Hepatocyte (in vitro differentiated cells): ENCODE data around the gene RBMS1. TPM values are rescaled to one million over a fixed set of nuclear protein-coding genes. Genes with fewer than 3 reads are reported as not detected.

ENCODE experiments used
- DNase-seq: peaks from one replicate; pipeline ENCODE4 v3.0.0-alpha.2; 2016; ENCODE audit warnings: low spot score
- H2AFZ ChIP-seq: fragments of 200-600 bp; sonication (generic); 2 replicates; pipeline ENCODE4 v1.6.0; 2016; ENCODE audit warnings: antibody characterized with exemption, mild to moderate bottlenecking
- H3K27ac ChIP-seq: fragments of 200-600 bp; sonication (generic); 2 replicates; pipeline ENCODE4 v1.5.1; 2016; ENCODE audit warnings: mild to moderate bottlenecking
- H3K27me3 ChIP-seq: fragments of 200-600 bp; sonication (generic); 2 replicates; pipeline ENCODE4 v1.6.1; 2016
- H3K36me3 ChIP-seq: fragments of 200-600 bp; sonication (generic); replicated peaks from 2 replicates; pipeline ENCODE4 v1.5.1; 2016; ENCODE audit warnings: low read depth; ENCODE audit not compliant: insufficient read depth
- H3K4me1 ChIP-seq: fragments of 200-600 bp; sonication (generic); 2 replicates; pipeline ENCODE4 v1.5.1; 2016; ENCODE audit warnings: mild to moderate bottlenecking, moderate library complexity; ENCODE audit not compliant: insufficient read depth
- H3K4me2 ChIP-seq: fragments of 200-600 bp; sonication (generic); 2 replicates; pipeline ENCODE4 v1.6.0; 2016
- H3K4me3 ChIP-seq: fragments of 200-600 bp; sonication (generic); 2 replicates; pipeline ENCODE4 v1.5.1; 2016; ENCODE audit warnings: mild to moderate bottlenecking
- H3K79me2 ChIP-seq: fragments of 200-600 bp; sonication (generic); 2 replicates; pipeline ENCODE4 v1.6.0; 2017; ENCODE audit warnings: mild to moderate bottlenecking
- H3K9me2 ChIP-seq: fragments of 200-600 bp; sonication (generic); replicated peaks from 2 replicates; pipeline ENCODE4 v1.6.0; 2017; ENCODE audit warnings: mild to moderate bottlenecking; ENCODE audit not compliant: insufficient read depth
- H3K9me3 ChIP-seq: fragments of 200-600 bp; sonication (generic); 2 replicates; pipeline ENCODE4 v1.5.1; 2016; ENCODE audit warnings: low read depth, mild to moderate bottlenecking
- H4K20me1 ChIP-seq: fragments of 200-600 bp; sonication (generic); 2 replicates; pipeline ENCODE4 v1.6.0; 2016; ENCODE audit warnings: mild to moderate bottlenecking; ENCODE audit not compliant: insufficient read depth, poor library complexity, severe bottlenecking
- EZH2 ChIP-seq: fragments of 200-600 bp; sonication (generic); IDR thresholded peaks from 2 replicates; pipeline ENCODE4 v1.6.1; 2016; ENCODE audit warnings: antibody characterized with exemption, mild to moderate bottlenecking, borderline replicate concordance
- EZH2phosphoT487 ChIP-seq: fragments of 200-600 bp; sonication (generic); IDR thresholded peaks from one replicate; pipeline ENCODE4 v1.6.1; 2018; ENCODE audit warnings: antibody characterized with exemption, mild to moderate bottlenecking, low read depth, moderate library complexity; ENCODE audit not compliant: unreplicated experiment, severe bottlenecking
- WGBS: methylation state at CpG from one replicate; pipeline ENCODE4 v1.1.6; 2016; ENCODE audit warnings: low lambda C conversion rate; ENCODE audit errors: missing lambda C conversion rate; 5-methylcytosine and 5-hydroxymethylcytosine counted together
- polyA plus RNA-seq: library from polyadenylated mRNA; unstranded; fragments of >200 nt; fragmentation: Nextera tagmentation; extraction: Ambion mirVana; gene quantifications from 2 replicates; pipeline ENCODE4 v1.2.1, GENCODE V29; 2016
- total RNA-seq: library from RNA; depleted of rRNA; stranded (reverse); fragments of >200 nt; gene quantifications from 2 replicates; pipeline ENCODE4 v1.2.3, GENCODE V29; 2014
- TF ChIP-seq, protein P1 (sequence below): fragments of 200-600 bp; sonication (generic); IDR thresholded peaks from 2 replicates; pipeline ENCODE4 v1.5.1; 2016; ENCODE audit warnings: antibody characterized with exemption, mild to moderate bottlenecking; ENCODE audit not compliant: poor library complexity

Gene RBMS1
- total and polyA plus RNA-seq, 2 experiments from 2014 or later = 87.9 to 103 TPM

DNA sequence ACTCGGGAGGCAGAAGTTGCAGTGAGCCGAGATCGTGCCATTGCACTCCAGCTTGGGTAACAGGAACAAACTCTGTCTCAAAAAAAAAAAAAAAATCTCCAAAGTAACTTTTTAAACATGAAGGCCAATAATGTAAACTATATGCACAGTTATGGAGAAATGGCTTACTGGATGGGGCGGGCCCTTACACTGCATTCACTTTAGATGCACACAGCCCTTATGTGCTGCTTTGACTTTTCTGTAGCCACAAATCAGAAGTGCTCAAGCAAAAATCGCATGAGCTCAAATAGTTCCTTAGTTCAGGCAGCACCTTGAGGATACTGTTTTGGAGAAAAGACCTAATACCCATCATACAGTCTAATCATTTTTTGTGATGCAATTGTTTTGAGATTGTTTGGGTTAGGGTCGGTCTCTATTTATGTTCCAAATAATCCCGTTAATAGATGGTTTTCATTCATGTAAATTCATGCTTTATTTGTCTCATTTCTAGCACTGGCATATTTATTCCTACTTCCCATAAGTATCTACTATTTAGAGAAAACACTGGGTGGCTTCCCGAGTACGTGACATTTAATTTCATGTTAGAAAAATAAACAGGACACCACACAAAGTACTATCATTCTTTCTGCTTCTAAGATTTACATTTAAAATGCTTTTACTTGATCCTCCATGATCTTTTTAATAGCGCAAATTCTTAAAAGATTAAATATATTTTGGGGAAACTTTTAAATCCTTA lies 34.7 kb downstream of the RBMS1 start:
- H3K27me3 ChIP-seq = no peaks in the 10 kb centered on the region
- peak overlapping the region; percentile 50 for H3K4me2 ChIP-seq
- H3K79me2 ChIP-seq = peaks cover 94% of the 10 kb centered on the region
- no peaks in the 10 kb centered on the region for H3K36me3 ChIP-seq
- 71% methylated on average over 10 of the region's 10 CpGs for WGBS
- no peak overlapping the region for H3K4me3 ChIP-seq
- peaks cover 6% of the 10 kb centered on the region for H4K20me1 ChIP-seq
- H3K4me1 ChIP-seq = peaks cover 15% of the 10 kb centered on the region
- peak overlapping the region; percentile 7 for H3K27ac ChIP-seq
- H3K9me3 ChIP-seq = no peaks in the 10 kb centered on the region
- DNase-seq = no peak
- TF ChIP-seq, protein P1, sequence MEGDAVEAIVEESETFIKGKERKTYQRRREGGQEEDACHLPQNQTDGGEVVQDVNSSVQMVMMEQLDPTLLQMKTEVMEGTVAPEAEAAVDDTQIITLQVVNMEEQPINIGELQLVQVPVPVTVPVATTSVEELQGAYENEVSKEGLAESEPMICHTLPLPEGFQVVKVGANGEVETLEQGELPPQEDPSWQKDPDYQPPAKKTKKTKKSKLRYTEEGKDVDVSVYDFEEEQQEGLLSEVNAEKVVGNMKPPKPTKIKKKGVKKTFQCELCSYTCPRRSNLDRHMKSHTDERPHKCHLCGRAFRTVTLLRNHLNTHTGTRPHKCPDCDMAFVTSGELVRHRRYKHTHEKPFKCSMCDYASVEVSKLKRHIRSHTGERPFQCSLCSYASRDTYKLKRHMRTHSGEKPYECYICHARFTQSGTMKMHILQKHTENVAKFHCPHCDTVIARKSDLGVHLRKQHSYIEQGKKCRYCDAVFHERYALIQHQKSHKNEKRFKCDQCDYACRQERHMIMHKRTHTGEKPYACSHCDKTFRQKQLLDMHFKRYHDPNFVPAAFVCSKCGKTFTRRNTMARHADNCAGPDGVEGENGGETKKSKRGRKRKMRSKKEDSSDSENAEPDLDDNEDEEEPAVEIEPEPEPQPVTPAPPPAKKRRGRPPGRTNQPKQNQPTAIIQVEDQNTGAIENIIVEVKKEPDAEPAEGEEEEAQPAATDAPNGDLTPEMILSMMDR = no peak
- no peak for TF ChIP-seq EZH2phosphoT487
- TF ChIP-seq EZH2 = no peak
- H3K9me2 ChIP-seq = no peaks in the 10 kb centered on the region
- H2AFZ ChIP-seq = no peak overlapping the region

DNA sequence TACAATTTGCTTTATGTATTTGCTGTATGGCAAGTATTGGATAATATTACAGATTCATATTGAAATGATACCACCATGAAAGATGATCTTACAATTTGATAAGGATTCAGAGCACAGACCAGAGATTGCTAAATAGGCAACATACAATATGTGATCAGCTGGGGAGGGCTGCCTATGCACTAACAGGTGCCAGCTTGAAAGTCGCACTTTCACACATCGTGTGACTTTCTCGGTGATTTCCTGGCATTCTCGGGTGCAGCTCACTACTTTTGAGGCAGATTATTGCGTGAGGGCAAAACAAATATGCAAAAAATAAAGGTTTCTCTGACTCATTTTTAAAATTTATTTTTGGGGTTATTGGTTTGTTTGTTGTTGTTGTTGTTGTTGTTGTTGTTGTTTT lies 36.0 kb downstream of the RBMS1 start:
- H3K4me2 ChIP-seq = no peak overlapping the region
- no peak for TF ChIP-seq EZH2phosphoT487
- TF ChIP-seq, protein P1 = no peak
- no peak for TF ChIP-seq EZH2
- no peaks in the 10 kb centered on the region for H3K9me3 ChIP-seq
- no peak overlapping the region for H3K4me3 ChIP-seq
- H3K27me3 ChIP-seq = no peaks in the 10 kb centered on the region
- no peak for DNase-seq
- peaks cover 94% of the 10 kb centered on the region for H3K79me2 ChIP-seq
- peaks cover 6% of the 10 kb centered on the region for H4K20me1 ChIP-seq
- 98% methylated on average over 5 of the region's 5 CpGs for WGBS
- H3K9me2 ChIP-seq = no peaks in the 10 kb centered on the region
- peaks cover 15% of the 10 kb centered on the region for H3K4me1 ChIP-seq
- H3K27ac ChIP-seq = no peak overlapping the region
- H3K36me3 ChIP-seq = no peaks in the 10 kb centered on the region
- H2AFZ ChIP-seq = no peak overlapping the region

- Histone ChIP-seq H2AFZ (no peak overlapping the region), H3K4me3 (no peak overlapping the region), H3K27me3 (no peaks in the 10 kb centered on the region), H3K79me2 (peaks cover 89% of the 10 kb centered on the region), H3K27ac (no peak overlapping the region), H3K36me3 (no peaks in the 10 kb centered on the region), H3K9me2 (no peaks in the 10 kb centered on the region), H3K9me3 (no peaks in the 10 kb centered on the region), H3K4me1 (peaks cover 6% of the 10 kb centered on the region), H4K20me1 (no peaks in the 10 kb centered on the region), H3K4me2 (no peak overlapping the region)
- DNase-seq = no peak
- TF ChIP-seq EZH2phosphoT487 (no peak), EZH2 (no peak)
- TF ChIP-seq, protein P1 = no peak
- WGBS = 86% methylated on average over 2 of the region's 2 CpGs
These were observed 39.4 kb downstream of the RBMS1 start for GRCh38 chr2:160454070-160454797.
